ENCODE data around the gene PIGS. TPM values are rescaled to one million over a fixed set of nuclear protein-coding genes. Genes with fewer than 3 reads are reported as not detected.
A peak's percentile ranks its signal among the peaks of the same experiment; 100 is the strongest.

Gene PIGS
- total RNA-seq, 1 donor, result 26.9 TPM

DNA sequence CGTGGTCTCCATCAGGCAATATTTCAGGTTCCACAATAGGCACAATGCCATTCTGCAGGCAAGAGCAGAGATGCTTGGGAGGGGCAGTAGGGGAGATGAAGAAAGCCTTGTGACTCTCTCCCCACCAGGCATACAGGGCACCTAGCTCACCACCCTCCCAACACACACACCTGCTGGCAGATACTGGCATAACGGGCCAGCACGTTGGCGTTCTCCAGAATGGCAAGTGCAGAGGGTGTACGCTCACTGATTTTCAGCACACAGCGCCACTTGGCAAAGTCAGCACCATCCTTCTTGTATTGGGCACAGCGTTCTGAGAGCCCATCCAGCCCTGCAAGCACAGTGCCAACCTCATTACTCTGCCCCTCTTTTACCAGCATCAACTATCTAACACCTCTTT is 3.2 kb upstream of the PIGS start:
- DNase-seq (ENCODE audit: low read depth), result no peak
- TF ChIP-seq, protein P1, sequence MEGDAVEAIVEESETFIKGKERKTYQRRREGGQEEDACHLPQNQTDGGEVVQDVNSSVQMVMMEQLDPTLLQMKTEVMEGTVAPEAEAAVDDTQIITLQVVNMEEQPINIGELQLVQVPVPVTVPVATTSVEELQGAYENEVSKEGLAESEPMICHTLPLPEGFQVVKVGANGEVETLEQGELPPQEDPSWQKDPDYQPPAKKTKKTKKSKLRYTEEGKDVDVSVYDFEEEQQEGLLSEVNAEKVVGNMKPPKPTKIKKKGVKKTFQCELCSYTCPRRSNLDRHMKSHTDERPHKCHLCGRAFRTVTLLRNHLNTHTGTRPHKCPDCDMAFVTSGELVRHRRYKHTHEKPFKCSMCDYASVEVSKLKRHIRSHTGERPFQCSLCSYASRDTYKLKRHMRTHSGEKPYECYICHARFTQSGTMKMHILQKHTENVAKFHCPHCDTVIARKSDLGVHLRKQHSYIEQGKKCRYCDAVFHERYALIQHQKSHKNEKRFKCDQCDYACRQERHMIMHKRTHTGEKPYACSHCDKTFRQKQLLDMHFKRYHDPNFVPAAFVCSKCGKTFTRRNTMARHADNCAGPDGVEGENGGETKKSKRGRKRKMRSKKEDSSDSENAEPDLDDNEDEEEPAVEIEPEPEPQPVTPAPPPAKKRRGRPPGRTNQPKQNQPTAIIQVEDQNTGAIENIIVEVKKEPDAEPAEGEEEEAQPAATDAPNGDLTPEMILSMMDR (IDR thresholded peaks at IDR 0.05; ENCODE audit: insufficient read depth, low read length), result no peak

GRCh38 chr17:28573966-28574480 is 2.7 kb upstream of the PIGS start:
- H3K4me3 ChIP-seq (ENCODE audit: low read depth, low read length), result no peak overlapping the region
- TF ChIP-seq, protein P1 (IDR thresholded peaks at IDR 0.05; ENCODE audit: insufficient read depth, low read length), result no peak

More for the DNA sequence above, 3.2 kb upstream of the PIGS start:
- no peak overlapping the region for H3K4me3 ChIP-seq (ENCODE audit: low read depth, low read length)

GRCh38 chr17:28573521-28573920 is 2.2 kb upstream of the PIGS start:
- DNase-seq (ENCODE audit: low read depth), result no peak
- TF ChIP-seq, protein P1 (IDR thresholded peaks at IDR 0.05; ENCODE audit: insufficient read depth, low read length), result no peak
- no peak overlapping the region for H3K4me3 ChIP-seq (ENCODE audit: low read depth, low read length)

More at GRCh38 chr17:28573966-28574480, 2.7 kb upstream of the PIGS start:
- DNase-seq (ENCODE audit: low read depth), result no peak

- no peak overlapping the region for H3K4me3 ChIP-seq (ENCODE audit: low read depth, low read length)
- DNase-seq (ENCODE audit: low read depth), result no peak
- TF ChIP-seq, protein P1 (IDR thresholded peaks at IDR 0.05; ENCODE audit: insufficient read depth, low read length), result no peak
Measured at GRCh38 chr17:28573040-28573380, 1.7 kb upstream of the PIGS start.

GRCh38 chr17:28572259-28573039 is 1.1 kb upstream of the PIGS start:
- no peak overlapping the region for H3K4me3 ChIP-seq (ENCODE audit: low read depth, low read length)
- TF ChIP-seq, protein P1 (IDR thresholded peaks at IDR 0.05; ENCODE audit: insufficient read depth, low read length), result no peak
- no peak for DNase-seq (ENCODE audit: low read depth)

DNA sequence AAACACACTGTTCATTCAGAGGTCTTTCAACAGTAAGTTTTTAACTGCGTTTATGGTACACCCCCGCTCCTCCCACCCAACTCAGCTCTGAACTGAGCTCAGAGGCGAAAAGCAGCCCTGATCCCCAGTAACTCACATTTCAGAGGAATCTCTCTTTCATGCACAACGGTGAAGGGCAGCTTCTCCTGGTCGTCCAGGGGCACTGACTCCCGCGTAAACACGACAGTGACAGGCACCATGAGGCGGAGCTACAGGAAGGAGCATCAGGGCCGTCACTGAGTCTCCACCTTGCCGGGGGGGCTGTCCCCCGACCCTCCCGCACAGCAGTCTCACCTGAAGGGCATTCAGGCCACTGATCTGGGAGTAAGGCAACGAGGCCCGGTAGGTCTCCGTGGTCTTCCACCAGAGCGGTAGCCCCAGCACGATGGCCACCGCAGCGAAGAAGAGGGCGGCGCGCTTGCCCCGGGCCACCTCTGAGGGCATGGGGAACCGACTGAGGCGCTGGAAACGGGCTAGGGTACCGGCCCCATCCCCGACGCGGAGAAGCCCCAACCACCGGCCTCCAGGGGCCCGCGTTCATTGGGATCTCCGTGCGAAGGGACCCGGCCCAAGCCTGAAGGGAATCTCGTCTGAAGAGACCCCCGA is 486 bp downstream of the PIGS start:
- DNase-seq (ENCODE audit: low read depth), result no peak
- TF ChIP-seq, protein P1 (IDR thresholded peaks at IDR 0.05; ENCODE audit: insufficient read depth, low read length), result no peak
- peak overlapping the region; percentile 99 for H3K4me3 ChIP-seq (ENCODE audit: low read depth, low read length)

Measured in fibroblast of the aortic adventitia (primary cell).